ENCODE measurements around the gene ARVCF. TPM values are rescaled to one million over a fixed set of nuclear protein-coding genes. Genes with fewer than 3 reads are reported as not detected.

The ARVCF gene
- total RNA-seq, 1 donor from 2014 or later = 101 TPM

- Mint-ChIP-seq H3K27me3 (no peaks in the 10 kb centered on the region), H3K4me3 (ENCODE audit: low read depth) (no peak overlapping the region), H3K27ac (no peak overlapping the region), H3K9me3 (ENCODE audit: low read depth) (no peaks in the 10 kb centered on the region), H3K36me3 (ENCODE audit: insufficient read depth) (peaks cover 10% of the 10 kb centered on the region), H3K4me1 (ENCODE audit: low read depth) (peaks cover 9% of the 10 kb centered on the region)
- no peak for TF ChIP-seq CTCF (IDR thresholded peaks at IDR 0.05; ENCODE audit: unreplicated experiment)
- no peak for DNase-seq (ENCODE audit: low spot score, unreplicated experiment)
Measured at GRCh38 chr22:19968450-19968891, 48.2 kb downstream of the ARVCF start.

- Mint-ChIP-seq H3K4me1 (ENCODE audit: low read depth) (peaks cover 13% of the 10 kb centered on the region), H3K27me3 (no peaks in the 10 kb centered on the region), H3K27ac (no peak overlapping the region), H3K36me3 (ENCODE audit: insufficient read depth) (peaks cover 11% of the 10 kb centered on the region), H3K9me3 (ENCODE audit: low read depth) (no peaks in the 10 kb centered on the region), H3K4me3 (ENCODE audit: low read depth) (no peak overlapping the region)
- DNase-seq (ENCODE audit: low spot score, unreplicated experiment) = no peak
- no peak for TF ChIP-seq CTCF (IDR thresholded peaks at IDR 0.05; ENCODE audit: unreplicated experiment)
Measured at GRCh38 chr22:19967850-19968449, 48.7 kb downstream of the ARVCF start.

- Mint-ChIP-seq H3K27me3 (no peaks in the 10 kb centered on the region), H3K9me3 (ENCODE audit: low read depth) (no peaks in the 10 kb centered on the region)
Measured at GRCh38 chr22:19966908-19967750, 49.5 kb downstream of the ARVCF start.

GRCh38 chr22:19965771-19966709 is 50.6 kb downstream of the ARVCF start:
- Mint-ChIP-seq H3K4me1 (ENCODE audit: low read depth) (peaks cover 18% of the 10 kb centered on the region), H3K36me3 (ENCODE audit: insufficient read depth) (peaks cover 8% of the 10 kb centered on the region), H3K27me3 (no peaks in the 10 kb centered on the region), H3K9me3 (ENCODE audit: low read depth) (no peaks in the 10 kb centered on the region), H3K4me3 (ENCODE audit: low read depth) (no peak overlapping the region), H3K27ac (peak overlapping the region; percentile 77)
- no peak for DNase-seq (ENCODE audit: low spot score, unreplicated experiment)
- peak; percentile 63 for TF ChIP-seq CTCF (IDR thresholded peaks at IDR 0.05; ENCODE audit: unreplicated experiment)

More at GRCh38 chr22:19966908-19967750, 49.5 kb downstream of the ARVCF start:
- Mint-ChIP-seq H3K4me1 (ENCODE audit: low read depth) (peaks cover 17% of the 10 kb centered on the region), H3K27ac (peak overlapping the region; percentile 53), H3K4me3 (ENCODE audit: low read depth) (no peak overlapping the region), H3K36me3 (ENCODE audit: insufficient read depth) (peaks cover 10% of the 10 kb centered on the region)
- DNase-seq (ENCODE audit: low spot score, unreplicated experiment) = no peak
- no peak for TF ChIP-seq CTCF (IDR thresholded peaks at IDR 0.05; ENCODE audit: unreplicated experiment)
